ENCODE measurements around the gene SELPLG. TPM values are rescaled to one million over a fixed set of nuclear protein-coding genes. Genes with fewer than 3 reads are reported as not detected.

Gene SELPLG
- total RNA-seq, 1 donor from 2014 or later, result 31.9 TPM

DNA sequence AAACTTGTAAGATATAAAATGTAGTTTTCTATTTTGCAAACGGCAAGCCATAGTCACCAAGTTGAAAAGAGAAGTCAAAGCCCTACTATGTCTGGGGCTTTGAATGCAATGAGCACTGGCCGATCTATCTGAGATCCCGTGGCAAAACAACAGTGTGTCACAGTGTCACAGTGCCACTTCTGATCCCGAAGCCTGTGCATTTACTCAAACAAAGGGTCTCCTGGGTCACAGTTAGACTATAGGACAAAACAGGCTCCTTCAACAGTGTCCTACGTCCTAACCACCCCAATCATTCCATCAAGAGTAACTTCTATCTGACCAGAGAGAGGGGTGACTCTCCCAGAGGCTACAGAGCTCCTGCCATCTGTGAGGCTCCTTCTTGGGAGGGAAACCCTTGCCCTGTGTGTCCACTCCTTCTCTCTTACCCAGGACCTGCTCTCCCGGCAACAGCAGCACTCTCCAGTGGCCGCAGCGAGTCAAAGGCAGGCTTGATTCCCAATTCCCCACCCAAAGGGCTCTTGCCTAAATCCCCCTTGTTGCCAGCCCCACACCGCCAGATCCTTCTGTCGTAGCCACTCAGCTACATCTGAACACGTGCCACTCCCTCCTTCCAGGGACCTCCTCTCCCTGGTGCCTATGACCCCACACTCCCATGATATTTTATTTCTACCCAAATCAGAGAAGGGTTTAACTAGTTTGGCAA is 14.0 kb upstream of the SELPLG start:
- Histone ChIP-seq H3K4me3 (no peak overlapping the region), H3K36me3 (peaks cover 71% of the 10 kb centered on the region), H3K27ac (peak overlapping the region; percentile 45), H3K27me3 (no peaks in the 10 kb centered on the region), H3K9me3 (no peaks in the 10 kb centered on the region), H3K4me1 (peaks cover 45% of the 10 kb centered on the region)
- DNase-seq (no peak), ATAC-seq (no peak)
- TF ChIP-seq CTCF (IDR thresholded peaks at IDR 0.05), result no peak
- intact Hi-C loops (cut with DNase I), result no loop called here

- no peak for ATAC-seq
- no peaks in the 10 kb centered on the region for H3K27me3 ChIP-seq
- H3K36me3 ChIP-seq, result peaks cover 63% of the 10 kb centered on the region
- no peak overlapping the region for H3K4me3 ChIP-seq
- no peak for TF ChIP-seq CTCF (IDR thresholded peaks at IDR 0.05)
- DNase-seq, result no peak
- H3K27ac ChIP-seq, result peak overlapping the region; percentile 59
- H3K9me3 ChIP-seq, result no peaks in the 10 kb centered on the region
- intact Hi-C loops (cut with DNase I), result no loop called here
- peaks cover 48% of the 10 kb centered on the region for H3K4me1 ChIP-seq
These were observed 13.2 kb upstream of the SELPLG start for GRCh38 chr12:108646600-108647579.

DNA sequence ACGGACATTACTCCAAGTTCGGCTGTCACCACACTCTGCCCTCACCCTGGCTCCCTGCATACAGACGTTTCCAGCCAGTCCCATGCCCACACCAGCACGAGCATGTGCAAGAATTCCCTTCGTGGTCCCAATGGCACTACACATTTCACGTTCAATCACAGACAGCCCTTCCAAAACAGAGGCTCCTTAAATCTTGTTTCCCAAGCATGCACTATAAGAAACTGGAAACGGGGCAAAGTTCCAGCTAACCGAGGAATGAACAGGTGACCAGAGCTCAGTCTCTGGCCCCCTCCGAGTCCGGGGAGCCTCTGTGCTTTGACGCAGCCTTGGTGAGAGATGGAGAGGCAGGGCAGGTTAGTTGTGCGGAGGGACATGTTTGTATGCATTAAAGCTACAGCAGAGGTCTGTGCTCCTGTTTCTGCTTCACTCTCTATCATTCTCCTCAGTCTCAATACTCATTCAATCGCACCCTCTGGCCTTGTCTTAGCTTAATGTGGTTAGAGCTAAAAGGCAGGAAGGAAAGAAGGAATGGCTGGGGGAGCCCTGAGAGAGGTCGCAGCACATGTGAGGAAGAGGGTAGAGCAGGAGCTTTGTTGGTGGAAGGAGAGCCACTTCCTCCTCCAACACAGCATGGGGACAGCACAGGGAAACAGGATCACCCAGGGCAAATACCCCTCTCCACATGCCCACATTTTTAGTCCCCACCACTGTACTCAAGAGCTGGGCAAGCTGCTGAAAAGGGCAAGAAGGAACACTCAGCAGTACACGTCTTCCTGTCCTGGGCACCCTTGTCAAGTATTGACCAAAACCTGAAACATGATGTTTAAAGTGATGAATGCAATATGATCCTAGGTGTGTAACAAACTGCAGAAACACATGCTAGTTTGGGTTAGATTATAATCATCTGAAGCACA is 12.2 kb upstream of the SELPLG start:
- intact Hi-C loops (cut with DNase I), result no loop called here
- Histone ChIP-seq H3K27ac (peak overlapping the region; percentile 59), H3K27me3 (no peaks in the 10 kb centered on the region), H3K9me3 (no peaks in the 10 kb centered on the region), H3K36me3 (peaks cover 54% of the 10 kb centered on the region), H3K4me1 (peaks cover 55% of the 10 kb centered on the region), H3K4me3 (no peak overlapping the region)
- DNase-seq (no peak), ATAC-seq (no peak)
- TF ChIP-seq CTCF (IDR thresholded peaks at IDR 0.05), result no peak

DNA sequence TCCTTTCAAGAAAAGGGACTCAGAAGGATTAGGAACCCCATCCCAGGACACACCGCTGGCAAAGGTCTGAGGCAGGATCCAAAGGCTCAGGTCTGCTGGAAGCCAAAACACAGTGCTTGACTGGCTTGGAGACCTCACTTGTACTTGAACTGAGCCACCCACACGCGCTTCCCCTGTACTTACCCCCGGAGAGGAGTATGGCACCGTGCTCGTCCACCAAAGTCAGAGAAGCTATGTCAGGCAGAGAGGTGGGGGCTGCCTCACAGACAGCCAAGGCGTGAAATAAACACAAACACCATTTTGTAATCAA is 11.1 kb upstream of the SELPLG start:
- no peak overlapping the region for H3K4me3 ChIP-seq
- intact Hi-C loops (cut with DNase I), result no loop called here
- H3K4me1 ChIP-seq, result peaks cover 48% of the 10 kb centered on the region
- peak overlapping the region; percentile 79 for H3K27ac ChIP-seq
- no peaks in the 10 kb centered on the region for H3K27me3 ChIP-seq
- TF ChIP-seq CTCF (IDR thresholded peaks at IDR 0.05), result no peak
- DNase-seq (no peak), ATAC-seq (no peak)
- no peaks in the 10 kb centered on the region for H3K9me3 ChIP-seq
- H3K36me3 ChIP-seq, result peaks cover 43% of the 10 kb centered on the region

Data from upper lobe of right lung (tissue), 1 donor.